OCI-M1 (cell line): ENCODE data around the gene ZNF318.

Experiments used
- DNase-seq: peaks from one replicate; lab custom pipeline; 2025; lab: John Stamatoyannopoulos, UW

Gene ZNF318

DNA sequence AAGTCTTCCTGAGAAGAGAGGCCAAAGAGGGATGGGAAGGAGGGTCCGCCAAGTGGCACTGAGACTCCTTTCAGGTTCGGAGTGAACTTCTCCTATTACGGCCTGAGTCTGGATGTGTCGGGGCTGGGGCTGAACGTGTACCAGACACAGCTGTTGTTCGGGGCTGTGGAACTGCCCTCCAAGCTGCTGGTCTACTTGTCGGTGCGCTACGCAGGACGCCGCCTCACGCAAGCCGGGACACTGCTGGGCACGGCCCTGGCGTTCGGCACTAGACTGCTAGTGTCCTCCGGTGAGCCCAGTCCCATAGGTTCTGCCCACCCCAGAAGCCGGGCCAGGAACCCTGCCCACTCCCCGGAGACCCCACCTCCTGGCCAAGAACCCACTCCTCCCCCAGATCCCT lies 67.3 kb downstream of the ZNF318 start:
- no peak for DNase-seq

GRCh38 chr6:43301081-43301870 lies 68.2 kb downstream of the ZNF318 start:
- no peak for DNase-seq

- DNase-seq: no peak
These were observed 69.8 kb downstream of the ZNF318 start for GRCh38 chr6:43299338-43300293.

- no peak for DNase-seq
These were observed 70.7 kb downstream of the ZNF318 start for GRCh38 chr6:43298565-43299337.

GRCh38 chr6:43297644-43298564 lies 71.5 kb downstream of the ZNF318 start, which contains the start of gene SLC22A7:
Gene SLC22A7, plus strand, starts transcription at chr6:43298260. Its CDS starts 99 bp downstream, at chr6:43298359.
- DNase-seq: no peak

DNA sequence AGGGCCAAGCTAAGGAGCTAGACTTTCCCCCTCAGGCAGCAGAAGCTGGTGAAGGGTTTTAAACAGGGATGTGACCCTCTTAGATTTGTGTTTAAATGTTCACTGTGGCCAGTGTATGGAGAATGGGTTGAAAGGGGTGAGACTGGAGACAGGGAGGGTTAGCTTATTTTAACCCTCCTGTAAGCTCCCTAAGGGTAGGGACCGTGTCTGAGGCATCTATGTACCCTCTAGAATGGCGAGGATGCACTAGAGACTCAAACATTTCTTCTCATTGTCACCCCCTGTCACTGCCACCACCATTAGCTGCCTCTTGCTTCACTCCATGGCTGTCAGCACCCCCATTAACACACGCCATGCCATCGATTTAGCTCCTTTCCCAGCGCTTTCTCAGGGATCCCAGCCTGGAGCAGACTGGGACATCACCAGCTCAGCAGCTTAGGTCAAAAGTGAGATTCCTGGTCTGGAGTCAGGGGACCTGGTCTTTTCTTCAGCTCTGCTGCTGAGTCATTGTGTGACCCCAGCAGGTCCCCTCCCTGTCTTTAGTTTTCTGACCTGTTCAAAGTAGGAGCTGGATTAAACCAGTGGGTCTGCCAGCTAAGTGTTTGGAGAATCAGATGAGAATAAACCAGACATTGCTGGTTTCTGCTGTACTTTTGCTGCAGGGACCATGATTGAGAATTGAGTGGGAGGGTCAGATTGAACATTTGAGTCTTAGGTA lies 72.5 kb downstream of the ZNF318 start:
- DNase-seq: no peak

- no peak for DNase-seq
These were observed 74.0 kb downstream of the ZNF318 start for GRCh38 chr6:43295456-43295855.

DNA sequence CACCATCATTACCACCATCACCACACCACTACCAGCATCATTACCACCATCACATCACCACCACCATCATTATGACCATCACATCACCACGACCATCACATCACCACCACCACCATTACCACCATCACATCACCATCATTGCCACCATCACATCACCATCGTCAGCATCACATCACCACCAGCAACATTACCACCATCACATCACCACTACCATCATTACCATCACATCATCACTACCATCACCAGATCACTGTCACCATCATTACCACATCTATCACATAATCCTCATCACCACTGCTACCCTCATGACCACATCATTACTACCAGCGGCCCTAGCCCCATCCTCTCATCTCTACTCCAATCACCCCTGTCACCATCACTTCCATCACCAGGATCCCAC lies 74.9 kb downstream of the ZNF318 start:
- no peak for DNase-seq

GRCh38 chr6:43293698-43294097 lies 75.7 kb downstream of the ZNF318 start:
- no peak for DNase-seq

DNA sequence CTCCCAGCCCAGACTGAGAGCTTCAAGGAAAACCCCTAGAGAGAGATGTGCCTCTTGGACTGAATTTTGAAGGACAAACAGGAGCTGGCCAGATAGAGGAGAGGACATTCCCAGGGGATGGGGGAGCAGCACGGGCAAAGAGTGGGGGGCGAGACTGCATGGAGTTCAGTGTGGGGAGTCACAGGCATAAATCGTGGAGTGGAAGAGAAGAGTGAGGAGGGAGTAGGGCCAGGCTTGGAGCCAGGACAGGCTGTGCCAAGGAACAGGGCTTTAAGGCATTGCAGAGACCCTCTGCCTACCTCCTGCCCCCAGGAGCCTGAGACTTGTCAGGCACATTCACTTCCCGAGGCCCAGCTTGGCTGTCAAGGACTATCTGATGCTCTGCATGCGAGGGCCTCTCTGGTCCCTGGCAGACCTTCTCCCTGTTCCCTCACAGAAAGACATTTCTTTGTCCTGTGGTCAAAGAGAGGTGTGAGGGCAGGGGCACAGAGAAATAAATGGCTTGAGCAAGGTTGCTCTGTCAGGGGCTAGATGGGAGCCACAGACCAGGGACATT lies 76.6 kb downstream of the ZNF318 start:
- DNase-seq: no peak

DNA sequence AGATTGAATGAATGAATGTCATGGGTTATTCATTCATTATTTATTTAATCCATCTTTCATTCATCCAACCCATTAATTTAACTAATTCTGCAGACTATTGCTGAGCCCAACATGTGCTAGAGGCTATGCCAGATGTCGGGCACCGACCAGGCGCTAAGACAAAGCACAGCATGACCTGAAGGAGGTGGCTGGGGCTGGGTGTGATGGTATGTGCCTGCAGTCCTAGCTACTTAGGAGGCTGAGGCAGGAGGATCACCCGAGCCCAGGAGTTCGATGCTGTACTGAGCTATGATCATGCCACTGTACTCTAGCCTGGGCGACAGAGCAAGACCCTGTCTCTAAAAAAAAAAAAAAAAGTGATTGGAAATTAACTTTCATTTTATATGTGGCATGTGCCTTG lies 77.1 kb downstream of the ZNF318 start:
- DNase-seq: no peak

- no peak for DNase-seq
These were observed 77.7 kb downstream of the ZNF318 start for GRCh38 chr6:43291708-43292107.

DNA sequence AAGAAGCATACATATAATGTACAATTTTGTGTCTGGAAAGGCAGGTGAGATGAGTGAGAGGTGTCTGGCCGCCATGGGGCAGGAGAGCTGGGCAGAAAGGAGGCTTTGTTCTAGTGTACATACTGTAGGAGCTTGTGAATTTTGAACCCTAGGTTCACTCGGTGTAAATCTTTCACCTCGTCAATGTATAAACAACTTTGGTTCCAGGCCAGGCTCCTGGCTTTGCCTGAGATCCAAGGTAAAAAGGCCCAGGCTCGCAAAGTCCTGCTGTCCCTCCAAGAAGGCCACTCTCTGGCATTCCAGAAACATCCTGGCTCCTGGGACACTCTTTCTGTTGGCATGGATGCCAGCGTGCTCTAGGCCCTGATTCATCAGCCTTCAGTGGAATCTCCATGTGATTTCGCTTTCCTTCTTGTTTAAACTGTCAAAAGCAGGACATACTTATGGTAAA lies 78.5 kb downstream of the ZNF318 start:
- no peak for DNase-seq

DNA sequence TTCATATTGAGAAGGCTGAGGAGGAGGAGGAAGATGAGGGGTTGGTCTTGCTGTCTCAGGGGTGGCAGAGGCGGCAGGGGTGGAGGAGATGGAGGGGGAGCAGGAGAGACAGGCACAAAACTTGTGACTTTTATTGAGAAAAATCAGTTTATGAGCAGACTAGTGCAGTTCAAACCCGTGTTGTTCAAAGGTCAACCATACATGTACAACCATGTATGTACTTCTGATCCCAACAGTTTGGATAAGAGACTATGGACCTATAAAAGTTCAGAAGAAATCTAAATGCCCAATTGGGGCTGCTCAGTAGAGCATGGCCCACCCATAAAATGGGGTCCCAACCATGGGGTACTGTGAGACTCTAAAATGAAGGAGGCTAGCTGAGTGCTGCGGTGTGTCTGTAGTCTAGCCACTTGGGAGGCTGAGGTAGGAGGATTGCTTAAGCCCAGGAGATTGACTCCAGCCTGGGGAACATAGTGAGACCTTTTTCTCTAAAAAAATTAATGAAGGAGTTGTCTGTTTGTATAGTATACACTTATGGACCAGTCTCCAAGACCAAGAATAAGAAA lies 79.0 kb downstream of the ZNF318 start:
- no peak for DNase-seq

- no peak for DNase-seq
These were observed 81.4 kb downstream of the ZNF318 start for GRCh38 chr6:43287717-43288679.

DNA sequence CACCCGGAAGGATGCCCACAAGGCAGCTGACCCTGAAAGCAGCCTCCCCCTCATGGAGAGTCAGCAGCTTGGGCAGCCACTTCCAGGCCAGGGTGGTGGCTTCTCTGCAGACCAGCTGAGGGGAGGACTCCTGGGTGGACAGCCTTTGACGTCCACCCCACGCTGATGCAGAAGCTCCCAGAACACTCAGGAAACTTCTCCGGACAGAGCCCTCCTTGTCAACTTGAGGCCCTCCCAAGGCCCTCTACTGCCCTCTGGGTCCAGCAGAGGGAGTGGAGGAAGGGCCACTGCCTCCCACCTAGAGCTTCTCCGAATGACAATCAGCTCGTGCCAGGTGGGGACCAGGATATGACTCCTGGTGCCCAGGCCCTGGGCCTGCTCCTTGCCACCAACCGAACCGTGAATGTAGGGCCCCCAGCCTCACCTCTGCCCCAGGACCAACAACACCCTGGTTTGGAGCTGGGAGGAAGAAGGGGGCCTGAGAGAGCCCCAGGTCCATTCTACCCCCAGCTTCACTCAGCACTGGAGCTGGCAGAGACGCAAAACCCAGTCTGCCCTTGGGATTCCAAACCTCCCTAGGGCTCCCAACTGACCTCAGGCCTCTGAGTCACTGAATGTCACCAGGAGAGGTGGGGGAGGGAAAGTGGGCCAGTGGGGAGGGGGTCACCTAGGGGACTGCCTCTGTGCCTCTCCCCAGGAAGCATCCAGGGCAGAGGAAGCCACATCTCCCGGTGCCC lies 82.3 kb downstream of the ZNF318 start:
- DNase-seq: peak; percentile 13

DNA sequence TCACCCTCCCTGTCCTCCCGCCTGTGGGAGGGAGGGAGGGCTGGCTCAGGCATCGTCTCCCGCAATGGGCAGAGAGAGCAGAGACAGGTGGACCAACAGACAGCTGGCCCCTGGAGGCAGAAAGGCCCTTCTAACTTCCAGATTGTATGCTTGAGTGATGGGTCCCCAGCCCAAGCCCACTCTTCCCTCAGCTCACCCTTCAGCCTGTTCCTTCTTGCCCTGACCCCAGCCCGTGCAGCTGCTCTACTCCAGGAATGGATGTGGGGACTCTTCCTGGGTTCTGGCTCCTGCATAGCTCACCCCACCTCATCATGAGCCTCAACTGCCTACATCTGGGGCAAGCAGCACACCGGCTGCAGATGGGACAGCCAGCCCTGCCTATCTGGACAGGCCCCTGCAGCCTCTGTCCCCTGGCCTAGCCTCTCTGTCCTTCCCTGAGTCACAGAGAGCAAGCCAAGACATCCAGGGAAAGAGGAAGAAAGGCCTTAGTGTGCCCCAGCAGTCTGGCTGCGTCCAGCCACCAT lies 82.9 kb downstream of the ZNF318 start:
- DNase-seq: no peak
